Panc1 (cell line): ENCODE data around the gene RCL1.

Experiments
- CTCF ChIP-seq: fragments of 450-650 bp; IDR thresholded peaks from 2 replicates; pipeline ENCODE4 v1.5.1; 2017; ENCODE audit warnings: mild to moderate bottlenecking
- POLR2AphosphoS5 ChIP-seq: IDR thresholded peaks from 2 replicates; pipeline ENCODE4 v1.6.1; 2012; ENCODE audit warnings: mild to moderate bottlenecking, low read depth, low read length, moderate library complexity
- REST ChIP-seq, 2 experiments: IDR thresholded peaks; 2 replicates each; pipeline ENCODE4 v1.6.1; 2011 to 2012; ENCODE audit warnings: low read depth in 2 of 2, control low read depth in 1 of 2, low read length in 1 of 2, mild to moderate bottlenecking in 1 of 2, moderate library complexity in 1 of 2; ENCODE audit not compliant: insufficient read depth in 1 of 2

- no peak for TF ChIP-seq CTCF
- no peak for TF ChIP-seq POLR2AphosphoS5
- TF ChIP-seq REST (IDR thresholded peaks at IDR 0.05; ENCODE audit: insufficient read depth in 1 of 2, low read depth in 2 of 2, low read length in 1 of 2): no peak
These were observed 5.1 kb downstream of the RCL1 start for GRCh38 chr9:4797854-4798150.
